Measurements from ENCODE around the gene RCAN1.

RCAN1 gene

DNA sequence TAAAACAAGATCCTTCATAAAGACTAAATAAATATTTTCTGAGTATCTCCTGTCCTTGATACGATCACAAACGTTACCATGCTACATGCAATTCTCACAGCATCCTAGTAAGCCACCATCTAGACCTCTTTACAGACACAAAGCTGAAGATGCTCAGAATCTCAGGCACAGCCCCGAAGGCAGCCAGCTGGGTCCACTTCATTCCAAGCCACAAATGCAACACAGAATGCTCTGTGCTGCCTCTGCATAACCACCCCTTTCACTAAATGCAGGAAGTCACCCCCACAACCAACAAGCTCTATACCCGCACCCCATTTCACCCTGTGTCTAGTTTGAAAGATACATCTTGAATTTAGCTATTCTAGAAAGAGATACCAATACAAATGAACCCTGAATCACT lies 12.9 kb downstream of the RCAN1 start:
- no peak for DNase-seq (ENCODE audit: extremely low read depth, low read depth)

DNA sequence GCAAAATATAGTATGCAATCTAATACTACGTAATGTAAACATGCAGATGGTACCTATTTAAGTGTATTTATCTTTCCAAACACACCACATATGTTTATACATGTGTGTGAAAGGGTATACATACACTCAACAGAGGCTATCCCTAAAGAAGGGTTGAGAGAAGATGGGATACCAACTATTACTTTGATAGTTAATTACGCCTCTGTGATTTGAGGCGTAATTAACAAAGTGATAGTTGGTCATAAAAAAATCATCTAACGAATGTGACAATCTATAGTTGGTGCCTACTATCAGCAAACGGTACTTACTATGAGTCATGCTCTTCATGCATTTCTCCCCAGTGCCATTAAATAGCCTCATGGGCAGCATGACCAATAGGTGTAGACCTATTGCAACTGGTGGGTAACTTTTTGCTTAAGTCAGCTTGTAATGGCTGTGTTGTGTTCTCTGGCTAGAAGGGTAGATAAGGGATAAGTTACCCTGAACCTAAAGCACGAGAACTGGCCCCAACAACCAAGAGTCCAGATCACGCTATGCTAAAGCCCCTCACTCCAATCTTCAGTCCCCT lies 15.3 kb downstream of the RCAN1 start:
- TF ChIP-seq, protein P1, sequence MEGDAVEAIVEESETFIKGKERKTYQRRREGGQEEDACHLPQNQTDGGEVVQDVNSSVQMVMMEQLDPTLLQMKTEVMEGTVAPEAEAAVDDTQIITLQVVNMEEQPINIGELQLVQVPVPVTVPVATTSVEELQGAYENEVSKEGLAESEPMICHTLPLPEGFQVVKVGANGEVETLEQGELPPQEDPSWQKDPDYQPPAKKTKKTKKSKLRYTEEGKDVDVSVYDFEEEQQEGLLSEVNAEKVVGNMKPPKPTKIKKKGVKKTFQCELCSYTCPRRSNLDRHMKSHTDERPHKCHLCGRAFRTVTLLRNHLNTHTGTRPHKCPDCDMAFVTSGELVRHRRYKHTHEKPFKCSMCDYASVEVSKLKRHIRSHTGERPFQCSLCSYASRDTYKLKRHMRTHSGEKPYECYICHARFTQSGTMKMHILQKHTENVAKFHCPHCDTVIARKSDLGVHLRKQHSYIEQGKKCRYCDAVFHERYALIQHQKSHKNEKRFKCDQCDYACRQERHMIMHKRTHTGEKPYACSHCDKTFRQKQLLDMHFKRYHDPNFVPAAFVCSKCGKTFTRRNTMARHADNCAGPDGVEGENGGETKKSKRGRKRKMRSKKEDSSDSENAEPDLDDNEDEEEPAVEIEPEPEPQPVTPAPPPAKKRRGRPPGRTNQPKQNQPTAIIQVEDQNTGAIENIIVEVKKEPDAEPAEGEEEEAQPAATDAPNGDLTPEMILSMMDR (IDR thresholded peaks at IDR 0.05; ENCODE audit: low read depth, low read length, missing control alignments), result no peak
- DNase-seq (ENCODE audit: extremely low read depth, low read depth), result no peak

More for the DNA sequence above, 12.9 kb downstream of the RCAN1 start:
- H3K4me3 ChIP-seq (replicated peaks; ENCODE audit: low read depth, low read length), result no peak overlapping the region
- TF ChIP-seq, protein P1 (IDR thresholded peaks at IDR 0.05; ENCODE audit: low read depth, low read length, missing control alignments), result no peak

DNA sequence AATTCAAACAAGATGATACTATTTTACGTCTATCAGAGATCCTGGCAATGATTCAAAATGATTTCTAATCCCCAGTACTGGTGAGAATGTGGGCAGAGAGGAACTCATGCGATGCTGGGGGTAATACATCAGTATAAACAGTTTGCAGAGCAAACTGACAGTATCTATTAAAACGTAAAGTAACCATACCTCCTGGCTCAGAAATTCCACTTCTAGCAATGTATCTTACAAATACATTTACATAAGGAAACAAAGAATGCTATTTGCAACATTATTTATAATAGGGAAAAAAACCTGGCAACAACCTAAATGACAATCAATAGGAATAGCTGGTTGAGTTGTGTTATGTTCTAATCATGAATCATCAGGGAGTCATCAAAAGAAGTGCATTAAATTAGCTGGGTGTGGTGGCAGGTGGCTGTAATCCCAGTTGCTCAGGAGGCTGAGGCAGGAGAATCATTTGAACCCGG lies 15.9 kb downstream of the RCAN1 start:
- no peak overlapping the region for H3K4me3 ChIP-seq (replicated peaks; ENCODE audit: low read depth, low read length)
- TF ChIP-seq, protein P1 (IDR thresholded peaks at IDR 0.05; ENCODE audit: low read depth, low read length, missing control alignments), result no peak
- no peak for DNase-seq (ENCODE audit: extremely low read depth, low read depth)

More for the DNA sequence above, 15.3 kb downstream of the RCAN1 start:
- H3K4me3 ChIP-seq (replicated peaks; ENCODE audit: low read depth, low read length), result no peak overlapping the region

DNA sequence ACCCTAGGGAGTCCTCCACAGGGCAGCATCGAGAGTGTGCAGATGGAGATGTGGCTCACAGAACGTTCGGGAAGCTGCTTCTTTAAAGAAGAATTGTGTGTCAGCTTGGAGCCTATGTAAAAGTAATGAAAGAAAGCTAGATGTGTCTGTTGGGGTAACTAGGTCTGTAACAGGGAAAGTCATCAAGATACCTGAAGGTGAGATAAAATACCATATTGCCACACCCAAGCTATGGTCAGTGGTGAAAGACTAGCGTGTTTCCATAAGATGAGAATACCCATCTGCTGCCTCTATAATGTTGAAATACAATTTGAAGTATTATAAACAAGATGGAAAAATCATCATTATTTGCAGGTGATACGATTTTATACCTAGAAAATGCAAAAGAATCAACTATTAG lies 17.5 kb downstream of the RCAN1 start:
- no peak for DNase-seq (ENCODE audit: extremely low read depth, low read depth)
- no peak overlapping the region for H3K4me3 ChIP-seq (replicated peaks; ENCODE audit: low read depth, low read length)
- TF ChIP-seq, protein P1 (IDR thresholded peaks at IDR 0.05; ENCODE audit: low read depth, low read length, missing control alignments), result no peak

DNA sequence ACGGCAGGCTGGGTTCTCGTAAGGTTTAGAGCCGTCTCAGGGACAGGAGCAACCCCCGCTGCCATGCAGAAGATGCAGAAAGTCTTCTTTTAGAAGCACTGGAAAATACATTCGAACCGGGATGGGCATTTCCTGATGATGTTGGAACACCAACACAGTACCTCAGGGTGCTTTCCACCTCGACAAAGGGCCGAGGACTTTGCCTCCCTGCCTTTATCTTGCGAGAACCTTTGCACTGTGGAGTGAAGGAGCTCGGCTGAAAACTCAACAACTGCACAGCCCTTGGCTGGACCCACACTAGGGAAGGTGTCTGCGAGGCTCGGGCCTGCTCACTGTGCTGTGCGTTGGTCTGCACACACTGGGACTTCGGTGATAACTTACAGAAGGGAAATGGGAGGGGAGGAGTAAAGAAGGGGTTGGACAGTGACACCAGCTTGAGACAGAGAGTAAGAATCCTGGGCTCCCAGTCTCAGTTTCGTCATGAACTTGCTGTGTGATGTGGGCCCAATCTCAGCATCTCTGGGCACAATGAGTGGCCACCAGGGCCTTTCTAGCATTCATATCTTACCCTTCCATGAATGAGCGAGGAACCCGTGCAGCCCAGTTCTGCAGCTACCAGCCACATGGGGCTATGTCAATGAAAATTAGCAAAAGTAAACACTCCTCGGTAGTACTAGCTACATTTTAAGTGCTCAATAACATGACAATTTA lies 18.2 kb downstream of the RCAN1 start:
- DNase-seq (ENCODE audit: extremely low read depth, low read depth), result no peak
- TF ChIP-seq, protein P1 (IDR thresholded peaks at IDR 0.05; ENCODE audit: low read depth, low read length, missing control alignments), result no peak
- H3K4me3 ChIP-seq (replicated peaks; ENCODE audit: low read depth, low read length), result no peak overlapping the region

DNA sequence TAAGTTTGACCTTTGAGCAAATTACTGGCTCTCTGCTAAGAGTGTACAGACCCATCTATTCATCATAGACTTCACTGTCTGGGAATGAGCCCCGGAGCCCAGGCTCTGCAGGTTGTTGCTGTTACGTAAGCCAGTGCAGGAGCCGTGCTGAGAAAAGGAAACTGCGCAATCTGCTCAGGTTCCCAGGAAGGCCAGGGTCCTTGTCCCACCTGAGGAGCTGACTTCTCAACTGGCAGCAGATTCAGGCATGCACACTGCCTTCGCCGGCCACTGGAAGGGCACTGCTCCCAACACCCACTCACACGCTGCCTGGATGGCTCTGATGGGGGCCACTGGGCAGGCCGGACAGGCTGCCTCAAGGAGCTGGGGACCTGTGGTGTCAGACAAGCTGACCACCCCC lies 19.5 kb downstream of the RCAN1 start:
- DNase-seq (ENCODE audit: extremely low read depth, low read depth), result no peak
- H3K4me3 ChIP-seq (replicated peaks; ENCODE audit: low read depth, low read length), result no peak overlapping the region
- TF ChIP-seq, protein P1 (IDR thresholded peaks at IDR 0.05; ENCODE audit: low read depth, low read length, missing control alignments), result no peak
